IgD-negative memory B cell (primary cell): ENCODE measurements around the gene SLC25A44. TPM values are rescaled to one million over a fixed set of nuclear protein-coding genes. Genes with fewer than 3 reads are reported as not detected.
A peak's percentile ranks its signal among the peaks of the same experiment; 100 is the strongest.

ENCODE experiments used
- H3K27ac Mint-ChIP-seq, 3 donors: one replicate each; pipeline ENCODE4 v1.8.0; 2020 to 2022; ENCODE audit warnings: mild to moderate bottlenecking in 3 of 3, mixed read lengths in 3 of 3, moderate library complexity in 1 of 3
- H3K27me3 Mint-ChIP-seq: one replicate; pipeline ENCODE4 v1.8.0; 2021; ENCODE audit warnings: mixed read lengths
- H3K36me3 Mint-ChIP-seq: one replicate; pipeline ENCODE4 v1.8.0; 2020; ENCODE audit warnings: mild to moderate bottlenecking, mixed read lengths
- H3K4me1 Mint-ChIP-seq, 3 donors: one replicate each; pipeline ENCODE4 v1.8.0; 2020 to 2022; ENCODE audit warnings: mixed read lengths in 3 of 3, mild to moderate bottlenecking in 1 of 3
- H3K4me3 Mint-ChIP-seq, 4 donors: one replicate each; pipeline ENCODE4 v1.8.0; 2020 to 2022; ENCODE audit warnings: mild to moderate bottlenecking in 4 of 4, mixed read lengths in 4 of 4, moderate library complexity in 3 of 4
- H3K9me3 Mint-ChIP-seq, 3 donors: one replicate each; pipeline ENCODE4 v1.8.0; 2020 to 2021; ENCODE audit warnings: mixed read lengths in 3 of 3, mild to moderate bottlenecking in 1 of 3
- polyA plus RNA-seq: library from polyadenylated mRNA; unstranded; fragments of 300-500 nt; fragmentation: Illumina TruSeq; gene quantifications from one replicate; pipeline ENCODE4 v1.2.3, GENCODE V29; 2021

The SLC25A44 gene
- polyA plus RNA-seq: 16.6 TPM

GRCh38 chr1:156193488-156194299 lies at the start of gene SLC25A44:
SLC25A44 (plus strand) TSS chr1:156194104; CDS start chr1:156199848, 5,744 bp downstream.
- Mint-ChIP-seq H3K4me1 (peaks cover 16 to 34% (median 19%) of the 10 kb centered on the region in 3 donors), H3K27me3 (no peaks in the 10 kb centered on the region), H3K4me3 (peak within 1 kb of the TSS; percentile 95 to 99 (median 98)), H3K27ac (peak within 1 kb of the TSS; percentile 86 to 97 (median 95)), H3K36me3 (peaks cover 8% of the 10 kb centered on the region), H3K9me3 (peaks cover 3 to 7% (median 4%) of the 10 kb centered on the region in 3 donors)

GRCh38 chr1:156144742-156145141 lies 49.2 kb upstream of the SLC25A44 start:
- Mint-ChIP-seq H3K4me3 (no peak overlapping the region), H3K4me1 (peaks cover 21 to 26% (median 21%) of the 10 kb centered on the region in 3 donors), H3K9me3 (no peaks in the 10 kb centered on the region), H3K36me3 (no peaks in the 10 kb centered on the region), H3K27me3 (peaks cover 30% of the 10 kb centered on the region), H3K27ac (no peak overlapping the region)

GRCh38 chr1:156145650-156146019 lies 48.3 kb upstream of the SLC25A44 start:
- peak overlapping the region in 1 of 3 donors; percentile 59 for H3K27ac Mint-ChIP-seq

GRCh38 chr1:156146020-156146768 lies 47.7 kb upstream of the SLC25A44 start:
- Mint-ChIP-seq H3K4me1 (peaks cover 24 to 34% (median 30%) of the 10 kb centered on the region in 3 donors), H3K27ac (peak overlapping the region in 1 of 3 donors; percentile 59), H3K27me3 (peaks cover 36% of the 10 kb centered on the region), H3K4me3 (peak overlapping the region in 3 of 4 donors; percentile 24 to 88 (median 56)), H3K9me3 (no peaks in the 10 kb centered on the region), H3K36me3 (no peaks in the 10 kb centered on the region)

More at GRCh38 chr1:156145650-156146019, 48.3 kb upstream of the SLC25A44 start:
- Mint-ChIP-seq H3K27me3 (peaks cover 36% of the 10 kb centered on the region), H3K9me3 (no peaks in the 10 kb centered on the region), H3K4me1 (peaks cover 21 to 30% (median 26%) of the 10 kb centered on the region in 3 donors), H3K36me3 (no peaks in the 10 kb centered on the region), H3K4me3 (peak overlapping the region in 1 of 4 donors; percentile 24)

- no peak overlapping the region for H3K27ac Mint-ChIP-seq
- H3K4me1 Mint-ChIP-seq: peaks cover 29 to 36% (median 34%) of the 10 kb centered on the region in 3 donors
- peaks cover 39% of the 10 kb centered on the region for H3K27me3 Mint-ChIP-seq
- H3K9me3 Mint-ChIP-seq: no peaks in the 10 kb centered on the region
- H3K36me3 Mint-ChIP-seq: no peaks in the 10 kb centered on the region
- H3K4me3 Mint-ChIP-seq: peak overlapping the region in 1 of 4 donors; percentile 88
Measured at GRCh38 chr1:156146769-156147405, 47.0 kb upstream of the SLC25A44 start.

GRCh38 chr1:156148216-156148615 lies 45.7 kb upstream of the SLC25A44 start:
- Mint-ChIP-seq H3K4me3 (peak overlapping the region; percentile 16 to 96 (median 69)), H3K9me3 (no peaks in the 10 kb centered on the region), H3K36me3 (no peaks in the 10 kb centered on the region), H3K27me3 (peaks cover 42% of the 10 kb centered on the region), H3K4me1 (peaks cover 32 to 38% (median 36%) of the 10 kb centered on the region in 3 donors), H3K27ac (peak overlapping the region in 1 of 3 donors; percentile 76)

GRCh38 chr1:156149374-156150332 lies 44.3 kb upstream of the SLC25A44 start:
- no peaks in the 10 kb centered on the region for H3K9me3 Mint-ChIP-seq
- H3K36me3 Mint-ChIP-seq: no peaks in the 10 kb centered on the region
- H3K27me3 Mint-ChIP-seq: peaks cover 40% of the 10 kb centered on the region
- peak overlapping the region in 2 of 3 donors; percentile 76 to 81 for H3K27ac Mint-ChIP-seq
- H3K4me1 Mint-ChIP-seq: peaks cover 37 to 47% (median 45%) of the 10 kb centered on the region in 3 donors
- H3K4me3 Mint-ChIP-seq: peak overlapping the region; percentile 11 to 96 (median 72)

- Mint-ChIP-seq H3K4me3 (peak overlapping the region in 3 of 4 donors; percentile 61 to 82 (median 77)), H3K27me3 (peaks cover 40% of the 10 kb centered on the region), H3K36me3 (no peaks in the 10 kb centered on the region), H3K9me3 (no peaks in the 10 kb centered on the region), H3K4me1 (peaks cover 44 to 50% (median 47%) of the 10 kb centered on the region in 3 donors), H3K27ac (peak overlapping the region in 1 of 3 donors; percentile 29)
Measured at GRCh38 chr1:156150333-156151011, 43.4 kb upstream of the SLC25A44 start.

- Mint-ChIP-seq H3K27me3 (peaks cover 40% of the 10 kb centered on the region), H3K36me3 (no peaks in the 10 kb centered on the region), H3K9me3 (no peaks in the 10 kb centered on the region), H3K4me1 (peaks cover 44 to 55% (median 51%) of the 10 kb centered on the region in 3 donors), H3K4me3 (peak overlapping the region; percentile 15 to 84 (median 61)), H3K27ac (peak overlapping the region in 1 of 3 donors; percentile 73)
Measured at GRCh38 chr1:156151093-156151688, 42.7 kb upstream of the SLC25A44 start.

GRCh38 chr1:156152628-156153027 lies 41.3 kb upstream of the SLC25A44 start:
- peaks cover 52 to 65% (median 53%) of the 10 kb centered on the region in 3 donors for H3K4me1 Mint-ChIP-seq
- no peak overlapping the region for H3K27ac Mint-ChIP-seq
- H3K4me3 Mint-ChIP-seq: peak overlapping the region in 1 of 4 donors; percentile 76
- no peaks in the 10 kb centered on the region for H3K9me3 Mint-ChIP-seq
- H3K36me3 Mint-ChIP-seq: no peaks in the 10 kb centered on the region
- H3K27me3 Mint-ChIP-seq: peaks cover 46% of the 10 kb centered on the region

GRCh38 chr1:156153362-156153761 lies 40.5 kb upstream of the SLC25A44 start, which contains the start of gene SEMA4A:
SEMA4A (plus strand) TSS chr1:156153585; CDS start chr1:156154579, 994 bp downstream.
- Mint-ChIP-seq H3K27me3 (peaks cover 48% of the 10 kb centered on the region), H3K4me3 (peak within 1 kb of the TSS; percentile 10 to 88 (median 78)), H3K9me3 (no peaks in the 10 kb centered on the region), H3K27ac (peak within 1 kb of the TSS in 2 of 3 donors; percentile 41 to 52), H3K36me3 (no peaks in the 10 kb centered on the region), H3K4me1 (peaks cover 53 to 65% (median 55%) of the 10 kb centered on the region in 3 donors)

GRCh38 chr1:156154317-156154749 lies 39.6 kb upstream of the SLC25A44 start:
- peaks cover 3% of the 10 kb centered on the region for H3K36me3 Mint-ChIP-seq
- H3K27me3 Mint-ChIP-seq: peaks cover 54% of the 10 kb centered on the region
- peaks cover 54 to 69% (median 56%) of the 10 kb centered on the region in 3 donors for H3K4me1 Mint-ChIP-seq
- H3K27ac Mint-ChIP-seq: peak overlapping the region in 2 of 3 donors; percentile 41 to 52
- H3K4me3 Mint-ChIP-seq: peak overlapping the region; percentile 10 to 88 (median 78)
- H3K9me3 Mint-ChIP-seq: no peaks in the 10 kb centered on the region
